CD4-positive, alpha-beta T cell treated with Interleukin-4 for 1 hour (primary cell): ENCODE results near the gene HBS1L.

Experiments used
- DNase-seq, 2 donors: peaks; one replicate each; pipeline ENCODE4 v3.0.0-alpha.2; 2020 to 2022

HBS1L gene

DNA sequence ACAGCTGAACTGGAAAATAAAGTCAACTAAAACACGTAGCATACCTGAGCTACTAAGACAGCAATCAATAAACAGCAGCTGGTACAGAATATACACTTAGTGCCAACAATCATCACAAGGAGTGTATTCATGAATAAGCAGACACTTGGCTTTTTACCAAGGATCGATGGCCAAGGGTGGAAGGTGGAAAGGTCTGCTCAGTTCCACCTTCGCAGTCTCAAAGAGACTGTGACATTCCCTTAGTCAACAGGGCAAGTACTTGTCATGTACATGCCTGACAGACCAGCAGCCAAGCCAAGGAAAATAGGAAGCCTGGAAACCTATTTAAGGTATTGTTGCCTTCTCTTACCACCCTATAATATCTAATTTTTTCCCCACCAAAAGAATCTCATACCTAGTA, 21.4 kb downstream of the HBS1L start:
- no peak for DNase-seq

DNA sequence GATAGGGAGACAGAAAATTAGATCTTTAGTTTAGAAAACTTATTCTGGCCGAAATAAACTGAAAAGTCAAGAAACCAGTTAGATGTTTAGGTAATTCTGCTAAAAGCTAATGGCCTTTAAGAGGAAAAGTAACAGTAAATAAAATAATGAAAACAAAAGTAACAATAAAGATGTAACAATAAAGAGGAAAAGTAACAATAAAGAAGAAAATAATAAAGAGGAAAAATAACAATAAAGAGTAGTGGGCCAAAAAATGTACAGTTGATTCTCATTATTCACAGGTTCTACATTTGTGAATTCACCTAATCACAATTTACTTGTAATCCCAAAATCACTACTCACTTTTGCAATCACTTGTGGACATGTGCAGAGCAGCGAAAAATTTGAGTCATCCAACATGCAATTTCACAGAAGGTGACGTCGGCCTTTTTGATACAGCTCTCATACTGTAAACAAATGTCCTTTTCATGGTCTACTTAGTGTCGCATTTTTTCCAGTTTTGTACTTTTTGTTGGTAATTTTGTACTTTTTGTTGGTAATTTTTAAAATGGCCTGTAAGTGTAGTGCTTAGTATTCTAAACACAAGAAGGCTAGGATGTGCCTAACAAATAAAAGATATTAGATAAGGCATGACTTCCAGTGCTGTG, 24.0 kb downstream of the HBS1L start:
- peak in 1 of 2 donors; percentile 19 for DNase-seq

DNA sequence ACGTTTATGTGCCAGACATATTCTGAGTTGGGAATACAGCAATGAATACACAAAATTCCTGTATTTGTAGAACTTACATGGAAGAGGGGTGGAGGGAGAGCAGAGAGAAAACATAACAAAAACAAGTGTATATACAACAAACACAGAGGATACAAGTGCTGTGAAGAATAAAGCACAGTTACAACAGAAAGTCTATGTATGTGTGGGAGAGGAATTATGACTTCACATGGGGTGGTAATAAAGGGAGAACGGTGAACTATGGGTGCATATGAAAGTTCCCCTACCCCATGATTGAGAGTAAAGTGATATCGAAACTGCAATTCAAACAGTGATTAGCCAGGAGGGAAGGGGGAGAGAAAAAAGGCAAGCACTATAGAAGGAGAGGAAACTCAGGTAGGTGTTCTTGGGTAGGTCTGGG, 24.6 kb downstream of the HBS1L start:
- peak in 1 of 2 donors; percentile 55 for DNase-seq

DNA sequence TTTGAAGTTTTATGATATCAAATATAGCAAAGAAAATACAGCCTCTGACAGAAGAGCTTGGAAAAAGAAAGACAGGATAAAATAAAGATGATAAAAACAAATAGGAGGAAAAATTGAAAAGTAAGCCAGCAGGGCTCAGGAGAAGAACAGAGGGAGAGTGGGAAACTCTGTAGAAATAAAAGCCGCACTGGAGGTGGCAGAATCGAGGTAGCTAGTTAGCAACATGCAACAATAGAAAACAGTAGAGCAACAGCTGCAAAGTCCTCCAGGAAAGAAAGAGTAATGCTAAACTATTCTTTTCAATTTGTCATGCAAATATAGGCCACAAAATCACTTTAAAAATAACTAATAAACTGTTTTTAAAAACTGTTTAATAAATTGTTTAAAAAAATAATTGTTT, 28.8 kb downstream of the HBS1L start:
- no peak for DNase-seq

DNA sequence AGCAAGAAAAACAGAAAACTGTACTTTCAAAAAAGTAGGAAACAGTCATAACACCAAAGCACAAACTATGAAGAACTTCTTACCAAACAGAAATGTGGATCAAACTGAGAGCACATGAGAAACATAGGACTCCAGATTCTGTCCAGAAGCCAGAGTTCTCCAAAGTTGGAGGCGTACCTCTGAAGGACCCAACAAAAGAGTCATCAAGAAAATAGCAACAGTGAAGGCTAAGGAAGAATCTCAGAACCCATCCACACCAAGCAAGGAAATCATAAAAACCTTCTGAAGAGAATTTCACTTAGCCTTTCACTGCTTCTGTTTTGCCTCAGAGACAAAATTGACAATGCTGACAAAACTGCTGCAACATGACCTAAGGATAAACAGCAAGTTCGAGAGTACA, 29.4 kb downstream of the HBS1L start:
- no peak for DNase-seq

DNA sequence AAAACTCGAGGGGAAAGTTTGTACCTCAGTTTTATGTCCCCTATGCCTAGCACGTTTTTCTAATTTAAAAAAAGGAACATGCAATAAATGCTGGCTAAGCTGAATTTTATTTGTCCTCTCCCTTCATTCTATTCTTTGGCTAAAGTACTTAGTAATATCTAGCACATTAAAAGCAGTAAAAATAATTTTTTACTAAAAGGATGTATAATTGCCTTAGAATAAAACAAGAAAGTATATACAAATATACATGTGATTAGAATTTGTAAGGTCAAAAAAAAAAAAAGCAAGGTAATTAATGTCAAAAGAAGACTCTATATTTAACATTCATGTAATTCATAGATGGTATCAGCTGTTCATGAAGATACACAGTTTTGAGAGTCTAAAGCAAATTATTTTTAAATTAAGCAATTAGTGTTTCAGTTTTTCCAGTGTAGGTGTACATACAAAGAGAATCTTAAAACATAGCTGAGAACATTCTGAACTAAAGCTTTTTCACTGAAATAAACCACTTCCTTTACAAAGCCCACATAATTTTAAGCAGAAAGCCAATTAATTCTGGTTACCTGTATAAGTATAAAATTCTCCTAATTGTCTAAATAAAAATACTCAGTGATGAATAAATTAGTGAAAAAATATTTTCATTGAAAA, 32.4 kb downstream of the HBS1L start:
- DNase-seq = peak in 1 of 2 donors; percentile 19

DNA sequence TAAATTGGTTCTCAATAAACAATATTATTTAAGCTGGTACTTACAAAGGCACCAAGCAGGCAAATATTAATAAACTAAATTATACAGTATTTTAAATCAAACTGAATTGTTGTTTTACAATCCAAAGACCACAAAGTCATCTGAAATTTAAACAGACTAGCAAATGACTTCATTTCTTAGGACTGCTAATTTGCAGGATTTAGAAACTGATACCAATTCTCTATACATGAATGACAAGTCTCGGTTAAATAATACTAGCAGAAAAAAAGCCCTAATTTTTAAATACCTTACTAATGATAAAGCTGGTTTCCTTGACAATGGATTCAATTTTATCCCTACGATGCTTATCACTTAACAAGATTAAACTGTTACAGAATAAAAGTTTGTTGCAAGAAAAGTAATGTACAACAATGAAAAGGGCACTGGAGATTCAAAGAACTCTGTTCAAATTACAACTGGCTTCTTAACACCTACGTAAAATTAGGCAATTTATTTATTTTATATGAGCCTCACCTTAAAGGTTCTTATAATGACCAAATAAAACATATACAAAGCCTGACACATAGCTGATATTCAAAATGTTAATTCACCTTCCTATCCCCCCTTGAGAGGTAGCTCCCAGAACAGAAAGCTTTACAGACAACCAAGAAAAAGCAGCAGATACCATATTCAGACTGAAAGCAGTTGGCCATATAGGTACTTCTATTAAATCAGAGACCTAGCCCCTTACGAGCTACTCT, 33.1 kb downstream of the HBS1L start:
- no peak for DNase-seq

DNA sequence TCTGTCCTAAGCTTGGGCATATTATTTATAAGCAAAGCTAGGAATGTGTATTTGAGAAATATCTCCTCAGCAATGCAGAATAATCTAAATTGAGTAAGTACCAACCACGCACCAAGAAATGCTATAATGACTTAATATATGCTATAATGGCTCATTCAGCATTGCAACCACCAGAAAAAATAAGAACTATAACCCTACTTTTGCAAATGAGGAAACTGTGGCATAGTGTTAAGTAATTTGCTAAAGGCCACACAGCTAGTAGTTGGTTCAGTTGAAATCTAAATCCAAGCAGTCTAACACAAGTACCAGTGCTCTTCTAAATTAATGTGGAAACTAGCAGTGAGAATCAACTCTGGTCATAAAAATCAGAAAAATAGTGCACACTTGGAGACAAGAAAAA, 35.7 kb downstream of the HBS1L start:
- no peak for DNase-seq

DNA sequence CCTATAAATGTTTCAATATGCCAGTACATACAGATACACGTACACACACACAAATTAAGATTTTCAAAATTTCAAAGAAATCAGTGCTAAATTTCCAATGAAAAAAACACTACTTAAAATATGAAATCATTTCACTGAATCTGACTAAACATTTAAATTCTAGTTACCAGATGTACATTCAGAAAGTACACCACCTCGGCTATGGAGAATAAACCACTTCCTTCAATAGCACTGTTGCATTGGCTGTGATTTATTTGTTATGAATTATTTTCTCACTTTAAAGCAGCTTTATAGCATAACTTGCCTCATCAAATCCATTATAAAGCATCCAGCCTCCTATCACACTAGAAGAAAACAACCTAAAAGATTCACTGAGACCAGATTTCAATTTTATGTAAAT, 36.6 kb downstream of the HBS1L start:
- peak in 1 of 2 donors; percentile 10 for DNase-seq

DNA sequence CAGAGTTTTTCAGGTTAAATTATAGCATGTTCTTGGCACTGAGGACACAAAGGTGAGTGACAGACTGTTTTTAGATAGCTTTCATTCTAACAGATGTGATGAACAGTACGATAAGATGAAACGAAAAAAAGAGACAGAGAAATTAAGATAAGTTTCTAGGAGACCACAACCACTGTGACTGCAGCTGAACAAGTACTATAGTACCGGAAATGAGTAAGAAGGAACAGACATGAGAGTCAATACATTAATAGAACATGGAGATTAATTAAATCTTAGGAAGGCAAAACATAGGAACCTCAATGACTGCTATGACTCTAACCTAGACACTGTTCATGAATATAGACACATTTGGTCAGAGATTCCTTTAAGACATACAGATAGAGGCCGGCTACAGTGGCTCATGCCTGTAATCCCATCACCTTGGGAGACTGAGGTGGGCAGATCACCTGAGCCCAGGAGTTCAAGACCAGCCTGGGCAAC, 40.2 kb downstream of the HBS1L start:
- peak; percentile 12 to 60 for DNase-seq

DNA sequence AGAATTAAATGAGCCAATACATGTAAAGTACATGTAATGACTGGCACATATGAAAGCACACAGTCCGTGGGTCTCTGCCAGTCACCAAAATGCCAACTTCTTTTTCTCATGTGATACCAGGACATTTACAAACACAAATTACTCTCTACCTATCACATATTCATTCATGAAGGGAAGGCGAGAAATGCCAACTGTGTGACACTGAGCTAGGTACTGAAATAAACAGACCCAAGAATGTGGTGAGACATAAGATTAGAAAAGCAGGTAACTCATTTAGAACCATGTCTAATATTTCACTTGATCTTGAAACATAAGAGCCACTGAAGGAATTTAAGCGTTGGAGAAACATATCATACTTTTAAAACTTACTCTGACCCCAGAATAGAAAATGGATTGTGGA, 41.4 kb downstream of the HBS1L start:
- DNase-seq = no peak

DNA sequence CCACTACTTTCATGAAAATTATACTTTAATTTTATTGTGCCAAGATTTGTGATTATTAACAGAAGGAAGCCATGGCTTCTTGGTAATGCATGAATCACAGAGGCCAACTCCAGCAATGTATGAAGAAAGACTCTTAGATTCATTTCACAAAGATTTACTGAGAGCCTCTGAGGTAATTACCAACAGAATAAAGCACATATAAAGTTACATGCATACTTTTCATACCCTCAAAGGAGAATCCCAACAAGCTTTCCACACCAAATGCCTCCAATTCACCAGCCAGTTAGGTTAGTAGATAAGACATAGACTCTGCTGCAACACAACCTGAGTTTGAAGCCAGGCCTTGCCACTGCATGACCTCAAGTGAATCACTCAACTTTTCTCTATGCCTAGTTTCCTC, 41.9 kb downstream of the HBS1L start:
- no peak for DNase-seq

DNA sequence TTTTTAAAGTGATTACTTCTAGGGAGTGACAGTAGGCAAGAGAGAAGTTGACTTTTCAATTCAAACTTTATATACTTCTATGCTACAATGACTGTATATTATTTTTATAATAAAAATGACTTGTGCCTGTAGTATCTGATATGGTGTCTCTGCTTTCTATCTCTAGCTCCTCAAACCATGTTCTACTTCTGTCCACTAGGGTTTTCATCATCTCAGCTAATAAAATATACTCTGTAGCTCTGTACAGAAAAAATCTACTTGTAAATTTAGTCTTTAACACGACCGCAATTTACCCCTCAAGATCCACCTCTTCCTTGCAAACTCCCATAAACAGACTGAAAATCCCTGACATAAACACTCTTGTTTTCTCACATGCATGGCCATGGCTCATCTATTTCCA, 42.3 kb downstream of the HBS1L start:
- DNase-seq = no peak

DNA sequence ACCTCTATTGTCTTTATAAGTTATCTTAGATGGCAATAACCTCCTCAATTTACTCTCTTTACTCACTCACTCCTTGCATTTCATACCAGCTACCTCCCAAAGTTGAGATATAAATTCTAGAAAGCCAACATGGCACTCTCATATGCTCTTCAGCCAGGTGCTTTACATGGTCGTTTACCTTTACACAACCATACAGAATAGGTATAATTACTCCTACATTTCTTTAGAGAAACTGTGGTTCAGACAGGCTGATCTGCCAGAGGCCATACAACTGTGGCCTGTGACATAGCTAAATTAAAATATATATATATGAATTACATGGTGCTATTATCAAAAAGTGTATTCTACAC, 45.7 kb downstream of the HBS1L start:
- no peak for DNase-seq

DNA sequence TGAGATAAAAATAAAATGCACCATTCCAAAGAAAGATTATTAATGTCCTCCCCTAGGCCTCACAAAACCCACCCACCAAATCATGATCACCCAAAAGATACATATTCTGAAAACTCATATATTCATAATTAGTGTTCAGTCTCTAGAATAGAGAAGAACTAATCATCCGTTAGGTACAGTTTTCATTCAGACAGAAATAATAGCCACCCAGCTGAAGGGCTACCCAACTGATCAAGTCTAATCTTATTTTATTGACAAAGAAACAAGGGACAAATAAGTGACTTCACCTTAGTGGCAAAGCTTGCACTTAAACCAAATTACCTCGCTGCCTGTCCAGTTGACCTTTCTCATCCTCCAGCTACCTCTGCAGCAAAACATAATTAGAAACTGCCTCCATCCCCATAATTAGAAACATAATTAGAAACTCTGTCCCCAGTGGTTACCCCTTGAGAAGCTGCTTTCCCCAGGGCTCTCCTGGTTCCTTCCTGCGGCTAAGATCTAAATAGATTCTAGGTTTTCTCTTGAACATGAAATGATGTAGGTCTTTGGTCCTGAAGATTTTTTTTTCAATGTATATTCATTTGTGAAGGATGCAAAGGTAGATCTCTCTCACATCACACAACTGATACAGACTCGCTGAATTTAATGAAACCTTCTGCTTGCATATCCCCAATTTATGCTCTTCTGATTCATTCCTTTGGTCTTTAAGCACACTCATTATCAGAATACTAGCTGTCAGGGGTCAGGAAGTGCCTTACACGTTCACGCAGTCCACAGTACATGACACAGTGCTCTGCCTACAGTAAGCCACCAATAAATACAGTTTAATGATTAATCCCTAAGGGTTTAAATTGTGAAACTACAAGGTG, 46.3 kb downstream of the HBS1L start:
- DNase-seq = no peak

DNA sequence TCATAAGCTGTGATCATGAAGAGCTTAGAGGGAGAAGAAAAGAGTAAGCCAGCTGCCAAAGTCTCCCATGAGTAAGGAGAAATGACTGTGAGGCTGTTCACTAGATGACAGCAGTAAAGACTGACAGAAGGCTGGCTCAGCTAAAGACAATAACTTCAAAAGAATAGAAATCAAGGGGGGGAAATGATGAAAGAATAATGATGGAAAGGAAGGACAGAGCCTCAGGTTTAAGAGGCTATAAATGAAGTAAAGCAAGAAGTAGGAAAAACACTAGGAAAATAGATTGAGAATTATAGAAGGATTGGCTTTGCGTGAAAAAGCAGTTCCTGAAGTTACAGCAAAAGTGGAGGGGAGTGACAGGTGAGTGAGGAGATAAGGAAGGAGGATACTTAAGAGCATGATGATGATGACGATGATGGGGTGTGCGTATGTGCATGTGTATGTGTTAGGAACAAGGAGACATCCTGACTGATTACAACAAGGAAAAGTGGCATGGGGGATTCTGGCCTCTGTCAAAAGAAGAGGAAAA, 48.2 kb downstream of the HBS1L start:
- no peak for DNase-seq

DNA sequence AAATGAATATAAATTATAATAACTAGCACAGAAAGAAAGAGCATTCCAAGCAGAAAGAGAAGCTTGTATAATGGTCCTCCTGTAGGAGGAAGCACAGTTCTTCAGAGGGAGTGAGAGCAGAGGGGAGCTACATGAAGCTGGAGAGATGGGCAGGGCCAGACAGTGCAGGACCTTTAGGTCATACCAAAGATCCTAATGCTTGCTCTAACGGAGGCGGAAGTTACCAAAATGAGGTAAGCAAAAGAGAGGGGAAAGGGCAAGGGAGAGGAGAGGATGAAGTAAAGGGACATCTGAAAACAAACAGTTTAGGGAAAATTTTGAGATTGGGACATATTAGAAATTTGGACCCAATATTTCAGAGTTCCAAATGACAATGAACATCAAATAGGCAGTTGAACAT, 50.2 kb downstream of the HBS1L start:
- DNase-seq = no peak

DNA sequence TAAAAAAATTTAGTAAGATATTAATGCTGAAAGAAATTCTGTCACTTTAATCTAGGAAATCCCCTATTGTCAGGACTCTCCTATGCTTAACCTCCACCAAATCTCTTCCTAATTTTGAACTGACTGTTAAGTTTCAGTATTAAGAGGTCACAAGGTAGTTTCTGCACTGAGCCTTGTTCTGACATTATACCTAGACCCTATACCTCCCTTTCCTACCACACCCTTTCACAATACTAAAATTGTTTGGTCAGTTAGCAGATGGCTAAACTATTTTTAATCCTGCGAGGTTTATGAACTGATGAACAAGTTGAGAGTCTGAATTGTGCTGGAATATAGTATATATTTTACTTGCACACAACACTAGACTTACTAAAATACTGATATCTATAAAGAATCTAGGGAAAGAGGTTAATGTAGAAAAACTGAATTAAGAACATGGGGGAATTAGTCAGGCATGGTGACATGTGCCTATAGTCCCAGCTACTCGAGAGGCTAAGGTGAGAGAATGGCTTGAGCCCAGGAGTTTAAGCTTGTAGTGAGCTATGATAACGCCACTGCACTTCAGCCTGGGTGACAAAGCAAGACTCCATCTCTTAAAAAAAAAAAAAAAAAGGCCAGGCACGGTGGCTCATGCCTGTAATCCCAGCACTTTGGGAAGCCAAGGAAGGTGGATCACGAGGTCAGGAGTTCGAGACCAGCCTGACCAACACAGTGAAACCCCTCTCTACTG, 51.5 kb downstream of the HBS1L start:
- no peak for DNase-seq

DNA sequence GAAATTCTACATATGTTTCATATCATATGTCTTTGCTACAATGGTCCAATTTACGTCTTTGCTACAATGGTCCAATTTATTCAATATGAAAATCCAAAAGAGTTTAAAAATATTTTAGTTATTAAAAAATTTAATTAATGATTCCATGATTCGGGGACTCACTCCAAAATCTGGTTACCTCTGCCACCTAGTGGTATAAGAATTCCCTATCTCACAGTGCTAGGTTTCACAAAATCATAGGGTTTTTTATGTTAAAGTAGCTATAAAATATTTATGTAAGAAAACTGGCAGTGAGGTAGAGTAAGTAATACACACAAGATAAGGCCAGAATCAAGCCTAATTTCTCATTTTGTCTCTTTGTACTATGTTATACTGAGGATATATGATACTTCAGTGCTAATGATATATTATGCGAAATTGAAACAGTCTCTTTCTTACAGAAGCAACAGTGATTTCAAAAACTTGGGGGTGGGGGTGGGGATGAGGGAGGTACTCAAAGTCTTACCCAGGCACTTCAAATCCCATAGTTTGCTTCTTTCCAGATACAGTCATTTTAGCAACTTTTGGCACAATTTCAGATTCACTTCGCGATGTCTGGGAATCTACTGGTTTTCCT, 52.3 kb downstream of the HBS1L start:
- peak in 1 of 2 donors; percentile 32 for DNase-seq

DNA sequence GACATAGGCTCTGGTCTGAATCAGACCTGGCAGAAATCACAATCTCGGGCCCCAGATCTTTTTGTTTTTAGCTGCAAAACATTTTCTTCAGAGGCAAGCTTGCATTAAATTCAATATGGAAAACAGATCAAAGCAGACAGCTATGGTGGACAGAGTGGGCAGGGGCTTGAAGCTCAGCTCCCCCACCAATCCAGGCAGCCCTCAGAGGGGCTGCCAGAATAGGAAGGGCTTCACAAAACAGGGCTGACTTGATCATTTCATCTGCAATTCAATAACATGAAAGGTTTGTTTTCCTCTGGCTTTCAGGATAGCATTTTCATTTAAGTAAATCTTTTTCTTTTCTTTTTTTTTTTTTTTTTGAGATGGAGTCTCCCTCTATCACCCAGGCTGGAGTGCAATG, 55.5 kb downstream of the HBS1L start:
- no peak for DNase-seq

DNA sequence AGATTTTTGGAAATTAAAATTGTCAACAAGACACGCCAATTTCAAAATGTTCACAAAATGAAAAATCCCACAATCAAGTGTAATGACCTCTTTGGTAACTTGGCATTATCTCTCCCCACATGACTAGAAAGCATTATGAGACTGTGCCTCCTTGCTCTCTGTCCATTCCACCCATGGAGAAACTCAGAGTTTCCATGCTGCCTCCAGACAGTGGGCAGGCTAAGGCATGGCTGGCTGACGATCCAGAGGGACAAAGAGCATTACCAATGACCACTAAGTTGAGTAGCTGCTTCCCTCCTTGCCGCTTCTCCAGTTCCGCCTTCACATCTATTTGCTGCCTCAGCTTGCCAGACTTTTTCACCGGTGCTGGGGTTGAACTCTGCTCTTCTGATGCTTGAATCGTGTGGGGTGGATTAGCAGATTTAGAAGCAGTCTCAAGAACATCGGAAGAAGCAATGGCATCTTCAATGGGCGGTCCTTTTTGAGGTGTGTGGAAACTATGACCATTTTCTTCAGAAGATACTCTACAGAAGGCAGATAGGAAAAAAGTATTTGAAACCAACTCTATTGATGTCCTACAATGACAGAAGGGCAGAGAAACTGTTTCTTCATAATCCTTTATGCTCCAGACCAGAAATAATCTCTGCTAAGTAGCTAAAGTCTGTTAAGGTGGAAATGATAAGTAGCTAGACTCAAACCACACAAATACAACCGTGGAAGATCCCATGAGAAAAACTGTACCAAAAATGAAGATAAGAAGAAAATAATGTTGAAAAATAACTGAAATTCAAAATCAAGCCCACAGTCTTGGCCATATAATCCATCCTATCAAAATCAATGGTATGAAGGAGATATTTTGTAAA, 57.3 kb downstream of the HBS1L start:
- DNase-seq = no peak
